WERI-Rb-1 (cell line): ENCODE results near the gene KLF3.

Source experiments
- DNase-seq: peaks from one replicate; pipeline ENCODE4 v3.0.0-alpha.2; 2020
- H3K27ac ChIP-seq: fragments of 250-450 bp; sonication (Bioruptor Pico); 2 replicates; pipeline ENCODE4 v1.5.1; 2020; ENCODE audit warnings: mild to moderate bottlenecking, moderate library complexity
- H3K27me3 ChIP-seq: fragments of 250-450 bp; sonication (Bioruptor Pico); 2 replicates; pipeline ENCODE4 v1.5.1; 2021; ENCODE audit warnings: mild to moderate bottlenecking, low read depth, moderate library complexity; ENCODE audit not compliant: insufficient read depth, severe bottlenecking
- H3K36me3 ChIP-seq: fragments of 250-450 bp; sonication (Bioruptor Pico); 2 replicates; pipeline ENCODE4 v1.5.1; 2020; ENCODE audit warnings: mild to moderate bottlenecking, moderate library complexity
- H3K4me3 ChIP-seq: 2 replicates; pipeline ENCODE4 v1.5.1; 2011; ENCODE audit warnings: low read depth, mild to moderate bottlenecking, control low read depth, low read length
- H3K9me3 ChIP-seq: fragments of 250-450 bp; sonication (Bioruptor Pico); 2 replicates; pipeline ENCODE4 v1.5.1; 2021; ENCODE audit warnings: mild to moderate bottlenecking, moderate library complexity; ENCODE audit not compliant: severe bottlenecking
- TF ChIP-seq, protein P1 (sequence below): IDR thresholded peaks from 2 replicates; pipeline ENCODE4 v1.5.1; 2011; ENCODE audit warnings: low read depth, mild to moderate bottlenecking, control low read depth, inconsistent platforms, low read length

KLF3 gene

DNA sequence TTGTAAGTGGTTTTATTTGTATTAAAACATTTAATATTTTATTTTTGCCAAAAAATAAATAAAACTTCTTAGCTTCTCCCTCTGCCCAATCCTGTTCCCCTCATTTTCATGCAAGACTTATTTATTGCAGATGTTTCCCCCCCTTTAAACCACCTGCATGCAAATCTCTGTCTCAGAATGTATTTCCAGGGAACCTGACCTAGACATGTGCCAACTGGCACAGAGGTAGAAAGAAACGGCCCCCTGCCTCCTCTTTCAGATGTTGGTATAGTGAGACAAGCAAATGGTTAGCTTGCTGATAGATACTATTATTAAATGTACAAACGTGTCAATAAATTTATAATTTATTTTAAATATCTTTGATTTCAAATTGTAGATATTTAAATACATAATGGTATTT is 47.1 kb downstream of the KLF3 start:
- H3K4me3 ChIP-seq, result no peak overlapping the region
- no peak for DNase-seq
- peaks cover 4% of the 10 kb centered on the region for H3K9me3 ChIP-seq
- H3K27me3 ChIP-seq, result no peaks in the 10 kb centered on the region
- no peaks in the 10 kb centered on the region for H3K36me3 ChIP-seq
- no peak overlapping the region for H3K27ac ChIP-seq
- TF ChIP-seq, protein P1, sequence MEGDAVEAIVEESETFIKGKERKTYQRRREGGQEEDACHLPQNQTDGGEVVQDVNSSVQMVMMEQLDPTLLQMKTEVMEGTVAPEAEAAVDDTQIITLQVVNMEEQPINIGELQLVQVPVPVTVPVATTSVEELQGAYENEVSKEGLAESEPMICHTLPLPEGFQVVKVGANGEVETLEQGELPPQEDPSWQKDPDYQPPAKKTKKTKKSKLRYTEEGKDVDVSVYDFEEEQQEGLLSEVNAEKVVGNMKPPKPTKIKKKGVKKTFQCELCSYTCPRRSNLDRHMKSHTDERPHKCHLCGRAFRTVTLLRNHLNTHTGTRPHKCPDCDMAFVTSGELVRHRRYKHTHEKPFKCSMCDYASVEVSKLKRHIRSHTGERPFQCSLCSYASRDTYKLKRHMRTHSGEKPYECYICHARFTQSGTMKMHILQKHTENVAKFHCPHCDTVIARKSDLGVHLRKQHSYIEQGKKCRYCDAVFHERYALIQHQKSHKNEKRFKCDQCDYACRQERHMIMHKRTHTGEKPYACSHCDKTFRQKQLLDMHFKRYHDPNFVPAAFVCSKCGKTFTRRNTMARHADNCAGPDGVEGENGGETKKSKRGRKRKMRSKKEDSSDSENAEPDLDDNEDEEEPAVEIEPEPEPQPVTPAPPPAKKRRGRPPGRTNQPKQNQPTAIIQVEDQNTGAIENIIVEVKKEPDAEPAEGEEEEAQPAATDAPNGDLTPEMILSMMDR, result no peak

DNA sequence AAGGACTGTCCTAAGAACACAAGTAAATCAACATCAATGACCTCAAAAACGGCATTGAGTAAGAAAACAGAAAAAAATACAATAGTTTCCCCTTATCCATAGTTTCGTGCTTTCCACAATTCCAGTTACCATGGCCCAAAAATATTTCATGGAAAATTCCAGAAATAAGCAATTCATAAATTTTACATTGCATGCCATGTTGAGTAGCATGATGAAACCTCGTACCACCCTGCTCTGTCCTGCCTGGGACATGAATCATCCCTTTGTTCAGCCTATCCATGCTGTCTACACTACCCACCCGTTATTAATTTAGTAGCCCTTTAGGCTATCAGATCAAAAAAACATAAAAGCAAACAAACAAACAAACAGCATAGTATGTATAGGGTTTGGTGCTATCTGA is 51.1 kb downstream of the KLF3 start:
- Histone ChIP-seq H3K27me3 (no peaks in the 10 kb centered on the region), H3K27ac (no peak overlapping the region), H3K9me3 (peaks cover 4% of the 10 kb centered on the region), H3K4me3 (no peak overlapping the region), H3K36me3 (no peaks in the 10 kb centered on the region)
- DNase-seq, result no peak
- TF ChIP-seq, protein P1, result no peak

DNA sequence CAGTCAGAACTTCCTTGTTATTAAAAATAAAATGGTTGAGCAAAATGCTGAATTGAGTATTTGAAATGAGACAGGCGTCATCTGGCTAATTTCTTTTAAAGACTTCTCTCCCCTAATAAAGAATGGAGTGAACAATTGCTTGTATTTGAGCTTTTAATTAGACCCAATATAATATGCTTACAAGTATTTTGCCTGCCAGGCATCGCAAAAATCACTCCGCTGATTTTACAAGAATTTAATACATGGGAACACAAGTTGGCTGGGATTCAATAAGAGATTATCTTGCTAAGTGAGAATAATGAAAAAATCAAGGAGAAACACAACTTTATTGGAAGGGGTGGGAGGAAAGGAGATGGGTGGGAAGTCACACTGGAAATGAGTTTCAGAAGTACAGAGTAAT is 52.3 kb downstream of the KLF3 start:
- TF ChIP-seq, protein P1, result no peak
- Histone ChIP-seq H3K27me3 (no peaks in the 10 kb centered on the region), H3K4me3 (no peak overlapping the region), H3K36me3 (no peaks in the 10 kb centered on the region), H3K27ac (no peak overlapping the region), H3K9me3 (peaks cover 4% of the 10 kb centered on the region)
- no peak for DNase-seq

DNA sequence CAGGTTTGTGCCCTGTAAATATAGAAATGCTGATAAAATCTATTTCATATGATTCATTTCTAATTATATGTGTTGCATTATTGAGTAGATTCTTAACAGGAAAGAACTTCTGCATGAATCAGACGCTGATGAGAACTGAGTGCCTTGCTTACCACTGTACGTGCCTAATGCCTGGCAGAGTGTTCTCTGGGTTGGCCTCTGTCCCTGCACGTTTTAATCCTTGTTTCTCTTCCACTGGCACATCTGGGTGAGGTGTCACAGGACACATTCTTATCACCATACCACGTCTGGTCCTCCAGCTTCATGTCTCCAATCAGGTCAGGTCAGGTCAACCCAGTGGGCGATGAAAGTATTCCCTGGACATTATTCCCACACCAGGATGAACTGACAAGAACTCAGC is 53.6 kb downstream of the KLF3 start:
- no peaks in the 10 kb centered on the region for H3K27me3 ChIP-seq
- TF ChIP-seq, protein P1, result no peak
- no peaks in the 10 kb centered on the region for H3K36me3 ChIP-seq
- no peak overlapping the region for H3K4me3 ChIP-seq
- DNase-seq, result no peak
- no peaks in the 10 kb centered on the region for H3K9me3 ChIP-seq
- no peak overlapping the region for H3K27ac ChIP-seq

DNA sequence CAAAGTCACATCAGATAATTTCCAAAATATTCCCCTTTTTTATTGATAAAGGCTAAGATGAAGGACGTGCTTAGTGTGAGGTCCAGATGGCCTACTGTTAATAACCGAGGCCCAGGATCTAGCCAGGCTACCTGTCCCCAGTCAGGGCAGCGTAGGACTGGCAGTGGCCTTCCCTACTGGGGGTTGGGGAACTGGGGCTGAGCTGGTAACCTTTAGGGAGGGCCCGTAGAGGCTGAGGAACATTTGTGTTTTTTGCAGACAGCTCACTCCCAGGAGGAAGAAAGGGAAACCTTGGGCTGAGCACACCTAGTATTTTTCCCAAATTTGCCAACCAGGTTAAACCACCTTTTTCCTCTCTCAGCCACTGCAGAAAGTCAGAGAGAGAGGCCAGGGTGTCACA is 59.1 kb downstream of the KLF3 start:
- DNase-seq, result no peak
- Histone ChIP-seq H3K4me3 (no peak overlapping the region), H3K9me3 (no peaks in the 10 kb centered on the region), H3K27me3 (no peaks in the 10 kb centered on the region), H3K36me3 (no peaks in the 10 kb centered on the region), H3K27ac (no peak overlapping the region)
- TF ChIP-seq, protein P1, result no peak

DNA sequence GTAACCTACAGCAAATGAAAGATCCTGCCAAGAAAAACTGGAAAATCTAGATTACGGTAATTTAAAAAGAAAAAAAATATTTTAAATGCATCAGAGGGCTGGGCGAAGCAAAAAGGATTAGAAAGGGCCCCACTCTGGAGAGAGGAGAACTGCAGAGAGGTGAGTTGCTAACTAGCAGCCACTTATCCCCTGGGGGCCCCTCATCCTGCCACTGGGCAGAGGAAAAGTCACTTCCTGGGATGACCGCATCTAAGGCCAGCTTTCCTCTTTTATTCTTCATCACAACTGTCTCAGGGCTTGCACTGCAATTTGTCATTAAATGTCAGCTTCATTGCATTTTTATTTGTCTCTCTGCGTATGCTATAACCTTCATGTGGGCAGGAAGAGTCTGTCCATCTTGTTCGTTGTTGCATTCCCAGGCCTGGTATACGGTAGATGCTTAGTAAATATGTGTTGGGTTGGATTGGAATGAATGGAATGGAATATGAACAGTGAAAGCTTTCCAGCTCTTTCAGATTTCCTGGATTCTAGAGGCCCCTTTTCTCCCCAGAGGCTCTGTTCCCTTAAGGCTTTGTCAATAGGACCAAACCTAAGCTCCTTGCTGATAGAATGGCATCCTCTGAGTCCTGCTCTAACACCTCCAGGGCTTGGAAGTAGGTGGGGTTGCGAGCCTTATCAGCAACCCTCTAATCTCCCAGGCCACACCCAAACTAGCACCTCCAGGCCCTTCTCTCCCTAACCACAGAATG is 59.9 kb downstream of the KLF3 start:
- H3K4me3 ChIP-seq, result no peak overlapping the region
- no peak overlapping the region for H3K27ac ChIP-seq
- H3K36me3 ChIP-seq, result no peaks in the 10 kb centered on the region
- no peaks in the 10 kb centered on the region for H3K27me3 ChIP-seq
- H3K9me3 ChIP-seq, result no peaks in the 10 kb centered on the region
- DNase-seq, result no peak
- TF ChIP-seq, protein P1, result no peak
